Gastroesophageal sphincter (tissue), 4 donors: Measurements from ENCODE around the gene RAPGEFL1. TPM values are rescaled to one million over a fixed set of nuclear protein-coding genes. Genes with fewer than 3 reads are reported as not detected.

ENCODE experiments used
- ATAC-seq: fragments of 150-250 bp; one replicate; pipeline ENCODE4 v1.9.1; 2016; ENCODE audit warnings: mild to moderate bottlenecking, moderate library complexity
- H3K27ac ChIP-seq, 4 donors: fragments of 200-600 bp; sonication (generic) in 3 of 4; 1 replicate in 3 of 4; 2 replicates in 1 of 4; pipeline ENCODE4 v1.5.1; 2016 to 2019
- H3K27me3 ChIP-seq: fragments of 200-600 bp; sonication (generic); one replicate; pipeline ENCODE4 v1.5.1; 2019
- H3K36me3 ChIP-seq, 2 donors: fragments of 200-600 bp; sonication (generic); one replicate each; pipeline ENCODE4 v1.5.1; 2019; ENCODE audit warnings: control low read depth in 1 of 2
- H3K4me1 ChIP-seq, 3 donors: fragments of 200-600 bp; sonication (generic); 1 replicate in 2 of 3; 2 replicates in 1 of 3; pipeline ENCODE4 v1.5.1; 2016 to 2019; ENCODE audit warnings: control low read depth in 2 of 3
- H3K4me3 ChIP-seq, 2 donors: fragments of 200-600 bp; sonication (generic); one replicate each; pipeline ENCODE4 v1.5.1; 2019; ENCODE audit warnings: mild to moderate bottlenecking in 1 of 2, moderate library complexity in 1 of 2
- H3K9me3 ChIP-seq, 3 donors: fragments of 200-600 bp; sonication (generic); one replicate each; pipeline ENCODE4 v1.5.1; 2017 to 2019; ENCODE audit warnings: control low read depth in 2 of 3
- EP300 ChIP-seq: sonication (generic); formaldehyde crosslinking; IDR thresholded peaks from one replicate; pipeline ENCODE4 v1.6.1; 2017; ENCODE audit warnings: antibody characterized with exemption, mild to moderate bottlenecking
- POLR2A ChIP-seq, 2 donors: fragments of 450-650 bp; IDR thresholded peaks; one replicate each; pipeline ENCODE4 v1.6.1; 2017; ENCODE audit warnings: antibody characterized with exemption in 2 of 2, mild to moderate bottlenecking in 2 of 2, moderate library complexity in 1 of 2
- POLR2AphosphoS5 ChIP-seq: sonication (generic); formaldehyde crosslinking; IDR thresholded peaks from one replicate; pipeline ENCODE4 v1.6.1; 2017; ENCODE audit warnings: antibody characterized with exemption
- WGBS, 2 donors: methylation state at CpG; one replicate each; pipeline ENCODE4 v1.1.5; 2018; ENCODE audit warnings: low coverage in 1 of 2; 5-methylcytosine and 5-hydroxymethylcytosine counted together
- small RNA-seq, 4 donors: library from RNA; depleted of rRNA; stranded (forward); fragments of <200 nt; gene quantifications; one replicate each; pipeline ENCODE3, GENCODE V24; 2016
- total RNA-seq, 4 donors: library from RNA; depleted of rRNA; stranded (reverse); fragments of >200 nt; gene quantifications; one replicate each; pipeline ENCODE4 v1.1.0, GENCODE V29; 2016
- TF ChIP-seq, protein P1 (sequence below), 4 experiments: fragments of 200-600 bp in 2 of 4; fragments of 450-650 bp in 2 of 4; sonication (generic) in 1 of 4; IDR thresholded peaks; one replicate each; pipeline ENCODE4 v1.5.1; 2017 to 2019; ENCODE audit warnings: antibody characterized with exemption in 4 of 4, mild to moderate bottlenecking in 2 of 4, moderate library complexity in 2 of 4

RAPGEFL1 gene
- total RNA-seq, 4 donors from 2014 or later, result 2.4 to 5.2 (median 3.3) TPM

GRCh38 chr17:40244255-40244654, 67.0 kb downstream of the RAPGEFL1 start:
- Histone ChIP-seq H3K4me3 (no peak overlapping the region), H3K36me3 (no peaks in the 10 kb centered on the region), H3K4me1 (peaks cover 0 to 58% (median 11%) of the 10 kb centered on the region in 3 donors), H3K27ac (no peak overlapping the region), H3K9me3 (no peaks in the 10 kb centered on the region), H3K27me3 (no peaks in the 10 kb centered on the region)
- no peak for ATAC-seq
- WGBS, 2 donors, result 79 to 100% methylated on average over 3 to 4 of the region's 4 CpGs
- TF ChIP-seq EP300, result no peak
- TF ChIP-seq, protein P1, sequence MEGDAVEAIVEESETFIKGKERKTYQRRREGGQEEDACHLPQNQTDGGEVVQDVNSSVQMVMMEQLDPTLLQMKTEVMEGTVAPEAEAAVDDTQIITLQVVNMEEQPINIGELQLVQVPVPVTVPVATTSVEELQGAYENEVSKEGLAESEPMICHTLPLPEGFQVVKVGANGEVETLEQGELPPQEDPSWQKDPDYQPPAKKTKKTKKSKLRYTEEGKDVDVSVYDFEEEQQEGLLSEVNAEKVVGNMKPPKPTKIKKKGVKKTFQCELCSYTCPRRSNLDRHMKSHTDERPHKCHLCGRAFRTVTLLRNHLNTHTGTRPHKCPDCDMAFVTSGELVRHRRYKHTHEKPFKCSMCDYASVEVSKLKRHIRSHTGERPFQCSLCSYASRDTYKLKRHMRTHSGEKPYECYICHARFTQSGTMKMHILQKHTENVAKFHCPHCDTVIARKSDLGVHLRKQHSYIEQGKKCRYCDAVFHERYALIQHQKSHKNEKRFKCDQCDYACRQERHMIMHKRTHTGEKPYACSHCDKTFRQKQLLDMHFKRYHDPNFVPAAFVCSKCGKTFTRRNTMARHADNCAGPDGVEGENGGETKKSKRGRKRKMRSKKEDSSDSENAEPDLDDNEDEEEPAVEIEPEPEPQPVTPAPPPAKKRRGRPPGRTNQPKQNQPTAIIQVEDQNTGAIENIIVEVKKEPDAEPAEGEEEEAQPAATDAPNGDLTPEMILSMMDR (IDR thresholded peaks at IDR 0.05), result no peak
- TF ChIP-seq POLR2AphosphoS5, result no peak
- no peak for TF ChIP-seq POLR2A (IDR thresholded peaks at IDR 0.05)

Small RNAs within 50 kb of the gene (small RNA-seq; reads per million reads assigned to genes)
- 0 reads per million in 4 donors for gene MIR6867

Other genes with a start within 250 kb of the RAPGEFL1 start
- 10 to 100 TPM; 41.9 to 51.2 (median 46.9) TPM for gene ORMDL3, start 249.9 kb upstream of the RAPGEFL1 start, total RNA-seq
- gene LRRC3C, start 249.7 kb upstream of the RAPGEFL1 start, total RNA-seq, result 1 to 10 TPM in 1 of 4 donors, not detected in 3; 1.1 TPM
- gene GSDMA, start 214.5 kb upstream of the RAPGEFL1 start, total RNA-seq, result 1 to 10 TPM in 1 of 4 donors, under 1 TPM in 2, not detected in 1; 0.35 to 1.6 (median 0.54) TPM
- 100 to 1,000 TPM in 1 of 4 donors, 10 to 100 TPM in 3; 65.1 to 105 (median 78.8) TPM for gene PSMD3, start 196.7 kb upstream of the RAPGEFL1 start, total RNA-seq
- gene CSF3, start 162.0 kb upstream of the RAPGEFL1 start, total RNA-seq, result 1 to 10 TPM in 1 of 4 donors, not detected in 3; 9.3 TPM
- gene MED24, start 123.1 kb upstream of the RAPGEFL1 start, total RNA-seq, result 10 to 100 TPM; 42.1 to 57.9 (median 50.3) TPM
- gene THRA, start 114.5 kb upstream of the RAPGEFL1 start, total RNA-seq, result 100 to 1,000 TPM in 2 of 4 donors, 10 to 100 TPM in 2; 84.8 to 133 (median 102) TPM
- gene NR1D1, start 76.9 kb upstream of the RAPGEFL1 start, total RNA-seq, result 10 to 100 TPM in 3 of 4 donors, 1 to 10 TPM in 1; 1.5 to 20.4 (median 18.3) TPM
- gene MSL1, start 55.5 kb upstream of the RAPGEFL1 start, total RNA-seq, result 100 to 1,000 TPM in 1 of 4 donors, 10 to 100 TPM in 3; 67.0 to 107 (median 88.1) TPM
- gene CASC3, start 36.9 kb upstream of the RAPGEFL1 start, total RNA-seq, result 100 to 1,000 TPM in 1 of 4 donors, 10 to 100 TPM in 3; 63.1 to 114 (median 89.1) TPM
- 10 to 100 TPM; 10.2 to 18.2 (median 13.5) TPM for gene WIPF2, start 41.8 kb downstream of the RAPGEFL1 start, total RNA-seq
- 1 to 10 TPM in 2 of 4 donors, under 1 TPM in 1, not detected in 1; 0.54 to 2.2 (median 1.2) TPM for gene CDC6, start 110.4 kb downstream of the RAPGEFL1 start, total RNA-seq
- 10 to 100 TPM; 18.5 to 41.8 (median 28.5) TPM for gene RARA, start 131.7 kb downstream of the RAPGEFL1 start, total RNA-seq
- 1 to 10 TPM in 1 of 4 donors, not detected in 3; 2.5 TPM for gene GJD3, start 187.3 kb downstream of the RAPGEFL1 start, total RNA-seq
- 1 to 10 TPM in 1 of 4 donors, under 1 TPM in 3; 0.40 to 4.3 (median 0.79) TPM for gene TOP2A, start 240.4 kb downstream of the RAPGEFL1 start, total RNA-seq